T-cell (primary cell): Measurements from ENCODE around the gene PRSS16. TPM values are rescaled to one million over a fixed set of nuclear protein-coding genes. Genes with fewer than 3 reads are reported as not detected.
A peak's percentile ranks its signal among the peaks of the same experiment; 100 is the strongest.

Source experiments
- ATAC-seq, 4 experiments: fragments of 200-7000 bp in 3 of 4; fragments of 150-1000 bp in 1 of 4; cut with Tn5 transposase; replicated peaks in 1 of 4; 1 replicate in 3 of 4; 2 replicates in 1 of 4; pipeline ENCODE4 v1.10.0; 2021; ENCODE audit warnings: moderate library complexity in 3 of 4, mild to moderate bottlenecking in 2 of 4, moderate number of reproducible peaks in 1 of 4
- CTCF ChIA-PET, 2 donors: fragments of 300-600 bp; sonication (Branson Sonifier 250); formaldehyde crosslinking; loops; one replicate each; lab custom pipeline; 2022; ENCODE audit warnings: antibody characterized with exemption in 2 of 2; lab: Charles Lee
- POLR2A ChIA-PET, 2 donors: fragments of 300-600 bp; sonication (Branson Sonifier 250); formaldehyde crosslinking; loops; one replicate each; lab custom pipeline; 2022; ENCODE audit warnings: antibody characterized with exemption in 2 of 2; lab: Charles Lee
- DNase-seq, 35 experiments: peaks; one replicate each; pipeline versions ENCODE4 v3.0.0 to v3.0.0-alpha.2; 2013 to 2023
- H3K27ac ChIP-seq: one replicate; pipeline ENCODE4 v1.5.1; 2013; ENCODE audit warnings: low read length
- H3K27me3 ChIP-seq, 2 experiments: replicated peaks in 1 of 2; 1 replicate in 1 of 2; 2 replicates in 1 of 2; pipeline versions ENCODE4 v1.6.1 to v1.7.0; 2013; ENCODE audit warnings: low read length in 1 of 2, mixed read lengths in 1 of 2; ENCODE audit not compliant: control insufficient read depth in 2 of 2, insufficient read depth in 2 of 2; ENCODE audit errors: extremely low read depth in 1 of 2
- H3K36me3 ChIP-seq, 2 donors: 1 replicate in 1 of 2; 2 replicates in 1 of 2; pipeline versions ENCODE4 v1.6.1 to v1.7.0; 2013; ENCODE audit warnings: low read length in 1 of 2; ENCODE audit not compliant: control insufficient read depth in 2 of 2, insufficient read depth in 1 of 2; ENCODE audit errors: extremely low read depth in 1 of 2
- H3K4me1 ChIP-seq, 2 experiments: 1 replicate in 1 of 2; 2 replicates in 1 of 2; pipeline versions ENCODE4 v1.6.1 to v1.7.0; 2013; ENCODE audit warnings: low read length in 2 of 2, mixed read lengths in 1 of 2; ENCODE audit not compliant: insufficient read depth in 2 of 2, control insufficient read depth in 1 of 2; ENCODE audit errors: extremely low read depth in 1 of 2
- H3K4me3 ChIP-seq, 2 donors: 1 replicate in 1 of 2; 2 replicates in 1 of 2; pipeline versions ENCODE4 v1.5.1 to v1.7.0; 2013; ENCODE audit warnings: mild to moderate bottlenecking in 2 of 2, low read length in 1 of 2, moderate library complexity in 1 of 2; ENCODE audit not compliant: control insufficient read depth in 1 of 2; ENCODE audit errors: extremely low read depth in 1 of 2
- H3K9me3 ChIP-seq: 2 replicates; pipeline ENCODE4 v1.7.0; 2013
- H3K27ac Mint-ChIP-seq, 2 donors: one replicate each; pipeline ENCODE4 v1.8.0; 2020 to 2021; ENCODE audit warnings: mild to moderate bottlenecking in 2 of 2, mixed read lengths in 2 of 2
- H3K27me3 Mint-ChIP-seq, 2 donors: one replicate each; pipeline ENCODE4 v1.8.0; 2021 to 2022; ENCODE audit warnings: mixed read lengths in 2 of 2
- H3K36me3 Mint-ChIP-seq: one replicate; pipeline ENCODE4 v1.8.0; 2021; ENCODE audit warnings: mixed read lengths
- H3K4me1 Mint-ChIP-seq, 3 donors: one replicate each; pipeline ENCODE4 v1.8.0; 2020 to 2022; ENCODE audit warnings: mixed read lengths in 3 of 3, mild to moderate bottlenecking in 1 of 3
- H3K4me3 Mint-ChIP-seq, 3 donors: one replicate each; pipeline ENCODE4 v1.8.0; 2020 to 2022; ENCODE audit warnings: mild to moderate bottlenecking in 3 of 3, mixed read lengths in 3 of 3, moderate library complexity in 3 of 3
- H3K9me3 Mint-ChIP-seq, 3 donors: one replicate each; pipeline ENCODE4 v1.8.0; 2020 to 2022; ENCODE audit warnings: mixed read lengths in 3 of 3
- WGBS: methylation state at CpG from one replicate; pipeline ENCODE4 v1.1.5; 2013; ENCODE audit warnings: missing lambda C conversion rate; ENCODE audit not compliant: insufficient coverage; 5-methylcytosine and 5-hydroxymethylcytosine counted together
- total RNA-seq, 35 experiments: library from RNA in 6 of 35; stranded (reverse) in 6 of 35; fragments of 120-200 nt in 1 of 35; gene quantifications; one replicate each; pipeline versions ENCODE4 v1.2.1 to v1.2.4 and lab custom pipeline; 2013 to 2026

PRSS16 gene
- total RNA-seq, 5 donors from 2014 or later (not counting 1 experiment from before 2014, with no cell fraction given), result 0.43 to 3.2 (median 2.1) TPM

DNA sequence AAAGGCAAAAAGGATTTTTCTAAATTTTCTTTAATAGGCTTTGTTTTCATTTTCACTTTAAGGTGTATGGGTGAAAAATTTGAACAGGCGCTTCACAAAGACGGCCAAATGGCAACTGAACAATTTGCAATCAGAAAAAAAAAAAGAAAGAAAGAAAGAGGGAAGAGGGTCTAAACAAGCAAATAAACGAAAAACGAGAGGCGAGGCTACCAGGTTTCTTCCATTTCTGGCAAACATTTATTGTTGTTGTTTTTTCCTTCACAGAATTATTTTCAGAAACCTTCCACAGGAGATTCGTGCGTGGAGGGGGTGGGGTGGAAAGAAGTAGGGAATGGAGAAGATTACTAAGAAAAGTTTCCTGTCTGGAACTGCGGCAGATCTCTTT lies 40.2 kb downstream of the PRSS16 start:
- Mint-ChIP-seq H3K36me3 (peaks cover 16% of the 10 kb centered on the region), H3K27me3 (peaks cover 86 to 95% of the 10 kb centered on the region in 2 donors), H3K4me1 (peaks cover 0 to 6% (median 3%) of the 10 kb centered on the region in 3 donors), H3K9me3 (peaks cover 9 to 49% (median 31%) of the 10 kb centered on the region in 3 donors), H3K27ac (no peak overlapping the region), H3K4me3 (no peak overlapping the region)
- no peak overlapping the region for H3K27ac ChIP-seq
- POLR2A ChIA-PET, result no interaction called here
- no peak for ATAC-seq
- peaks cover 2% of the 10 kb centered on the region for H3K9me3 ChIP-seq
- CTCF ChIA-PET, result interaction anchor here (0.5 to 0.6 kb wide), 2 partner anchors 9 to 21 kb away, joined by 3 to 6 read pairs; no protein-coding TSS in a partner anchor
- no peak overlapping the region for H3K4me3 ChIP-seq
- H3K27me3 ChIP-seq, result peaks cover 52 to 62% of the 10 kb centered on the region in 2 experiments
- DNase-seq, result no peak
- no peaks in the 10 kb centered on the region for H3K36me3 ChIP-seq
- WGBS, result 13% methylated on average over 2 of the region's 8 CpGs
- H3K4me1 ChIP-seq, result no peaks in the 10 kb centered on the region

DNA sequence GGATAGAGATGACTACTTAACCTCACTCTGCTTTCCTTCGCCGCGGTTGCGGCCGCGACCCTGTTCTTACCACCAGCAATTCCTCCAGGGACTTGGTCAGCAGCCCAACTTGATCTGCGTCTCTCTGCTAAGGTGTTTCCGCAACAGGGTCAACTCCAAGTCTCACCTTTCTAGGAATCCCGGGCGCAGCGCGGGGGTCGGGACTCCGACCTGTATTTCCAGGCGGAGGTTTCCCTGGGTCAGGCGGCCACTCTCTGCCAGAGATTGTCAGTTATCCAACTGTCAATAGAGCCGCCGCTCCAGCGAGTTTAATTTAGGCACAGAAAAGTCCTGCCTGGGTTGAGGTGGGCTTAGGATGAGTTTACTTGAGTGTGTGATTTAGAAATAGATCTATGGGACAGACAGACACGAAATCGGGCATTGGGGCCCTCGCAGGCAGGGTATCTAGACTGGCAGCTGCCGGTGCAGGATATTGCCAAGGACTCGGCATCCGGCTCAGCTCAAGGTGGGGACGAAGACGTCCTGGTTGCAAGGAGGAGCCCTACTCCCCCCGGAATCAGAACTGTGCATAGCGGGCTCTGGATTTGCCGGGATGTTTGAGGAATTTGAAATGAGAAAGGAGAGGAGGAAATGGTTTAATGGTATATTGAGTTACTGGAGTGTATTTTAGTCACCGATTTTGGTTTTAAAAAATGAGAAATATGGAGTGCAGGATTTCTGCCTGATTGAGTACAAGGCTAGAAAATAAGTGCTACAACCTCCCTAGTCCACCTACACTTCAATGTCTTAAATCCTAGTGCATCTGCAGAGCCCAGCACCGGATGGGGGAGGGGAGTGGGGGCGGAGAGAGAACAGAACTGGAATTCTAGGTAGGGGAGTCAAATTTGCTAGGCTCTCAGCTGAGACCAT lies 40.9 kb downstream of the PRSS16 start:
- H3K4me1 Mint-ChIP-seq, result peaks cover 0 to 6% (median 3%) of the 10 kb centered on the region in 3 donors
- H3K9me3 Mint-ChIP-seq, result peaks cover 9 to 44% (median 25%) of the 10 kb centered on the region in 3 donors
- peaks cover 81 to 93% of the 10 kb centered on the region in 2 donors for H3K27me3 Mint-ChIP-seq
- Histone ChIP-seq H3K9me3 (peaks cover 4% of the 10 kb centered on the region), H3K27me3 (peaks cover 48 to 58% of the 10 kb centered on the region in 2 experiments), H3K4me3 (no peak overlapping the region), H3K27ac (no peak overlapping the region), H3K36me3 (no peaks in the 10 kb centered on the region), H3K4me1 (no peaks in the 10 kb centered on the region)
- peak overlapping the region in 1 of 2 donors; percentile 37 for H3K27ac Mint-ChIP-seq
- WGBS, result 7% methylated on average over 19 of the region's 33 CpGs
- DNase-seq (no peak), ATAC-seq (no peak)
- POLR2A ChIA-PET, result no interaction called here
- peaks cover 14% of the 10 kb centered on the region for H3K36me3 Mint-ChIP-seq
- CTCF ChIA-PET, result interaction anchor here in 1 of 2 donors (0.6 kb wide), 1 partner anchor 382 kb away, joined by 3 read pairs; no protein-coding TSS in a partner anchor
- peak overlapping the region in 1 of 3 donors; percentile 1 for H3K4me3 Mint-ChIP-seq

DNA sequence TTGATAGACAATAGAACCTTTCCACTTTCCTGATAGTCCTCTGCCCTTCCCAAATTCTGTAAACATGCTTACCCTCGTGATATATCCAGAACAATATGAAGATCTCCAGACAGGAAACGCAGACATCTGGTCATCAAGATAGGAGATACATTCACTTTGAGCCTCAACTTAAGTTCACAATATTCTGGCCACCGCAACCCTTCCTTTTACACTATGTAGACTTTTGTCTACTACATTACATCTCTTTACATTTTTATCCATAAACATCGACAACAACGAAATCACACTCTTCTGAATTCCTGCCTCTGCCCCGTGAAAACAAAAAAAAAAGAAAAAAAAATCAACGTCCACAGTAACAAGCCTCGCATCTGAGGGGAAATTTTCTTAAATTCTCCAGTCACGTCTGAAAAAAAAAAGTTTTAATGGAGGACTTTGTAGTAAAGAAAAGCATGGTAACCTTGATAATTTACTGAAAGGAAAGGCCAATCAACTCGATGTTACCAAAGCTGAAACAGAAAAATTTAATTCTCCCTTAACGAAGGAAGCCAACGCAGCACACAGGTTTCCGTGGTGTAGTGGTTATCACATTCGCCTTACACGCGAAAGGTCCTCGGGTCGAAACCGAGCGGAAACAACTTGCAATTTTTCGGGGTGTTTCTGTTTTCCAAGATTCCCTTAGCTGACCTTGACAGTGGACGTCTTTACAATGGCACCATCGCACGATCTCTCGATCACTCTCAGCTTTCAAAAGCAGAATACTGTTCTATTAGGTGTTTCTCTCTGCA lies 42.8 kb downstream of the PRSS16 start:
- Mint-ChIP-seq H3K9me3 (peaks cover 9 to 30% (median 17%) of the 10 kb centered on the region in 3 donors), H3K4me3 (peak overlapping the region in 1 of 3 donors; percentile 21), H3K36me3 (peaks cover 12% of the 10 kb centered on the region), H3K27ac (peak overlapping the region in 1 of 2 donors; percentile 72), H3K4me1 (peaks cover 0 to 6% (median 3%) of the 10 kb centered on the region in 3 donors), H3K27me3 (peaks cover 82 to 92% of the 10 kb centered on the region in 2 donors)
- 8% methylated on average over 12 of the region's 25 CpGs for WGBS
- ATAC-seq, result no peak
- DNase-seq, result no peak
- no peaks in the 10 kb centered on the region for H3K36me3 ChIP-seq
- no peaks in the 10 kb centered on the region for H3K4me1 ChIP-seq
- ChIA-PET POLR2A (interaction anchor here in 1 of 2 donors (0.7 kb wide), 1 partner anchor 133 kb away, joined by 3 read pairs; no protein-coding TSS in a partner anchor), CTCF (no interaction called here)
- peaks cover 4% of the 10 kb centered on the region for H3K9me3 ChIP-seq
- no peak overlapping the region for H3K27ac ChIP-seq
- H3K27me3 ChIP-seq, result peaks cover 45 to 57% of the 10 kb centered on the region in 2 experiments
- no peak overlapping the region for H3K4me3 ChIP-seq

DNA sequence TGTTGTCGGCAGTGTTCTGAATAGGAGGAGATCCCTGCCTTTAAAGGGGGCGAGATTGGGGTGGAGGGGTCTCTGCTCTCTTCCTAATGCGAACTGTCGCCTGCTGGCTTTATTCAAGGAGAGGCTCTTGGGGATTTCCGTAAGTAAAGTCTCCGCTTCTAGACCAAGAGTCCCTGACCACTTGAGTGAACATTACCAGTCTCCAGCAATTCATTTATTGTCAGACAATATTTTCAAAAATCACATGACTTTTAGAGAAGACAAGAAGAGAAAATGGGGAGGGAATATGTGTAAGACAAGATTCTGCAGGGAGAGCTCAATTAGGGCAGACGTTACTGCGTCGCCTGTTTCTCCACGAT lies 43.3 kb downstream of the PRSS16 start:
- Mint-ChIP-seq H3K36me3 (peaks cover 11% of the 10 kb centered on the region), H3K4me3 (peak overlapping the region in 1 of 3 donors; percentile 21), H3K27me3 (peaks cover 82 to 92% of the 10 kb centered on the region in 2 donors), H3K4me1 (peaks cover 0 to 11% (median 3%) of the 10 kb centered on the region in 3 donors), H3K27ac (peak overlapping the region in 1 of 2 donors; percentile 72), H3K9me3 (peaks cover 14 to 33% (median 22%) of the 10 kb centered on the region in 3 donors)
- Histone ChIP-seq H3K9me3 (peaks cover 4% of the 10 kb centered on the region), H3K36me3 (no peaks in the 10 kb centered on the region), H3K27ac (no peak overlapping the region), H3K4me3 (no peak overlapping the region), H3K4me1 (no peaks in the 10 kb centered on the region), H3K27me3 (peaks cover 49 to 62% of the 10 kb centered on the region in 2 experiments)
- ChIA-PET POLR2A (interaction anchor here in 1 of 2 donors (0.7 kb wide), 1 partner anchor 132 kb away, joined by 3 read pairs; no protein-coding TSS in a partner anchor), CTCF (no interaction called here)
- ATAC-seq (no peak), DNase-seq (no peak)
- WGBS, result 11% methylated on average over 6 of the region's 10 CpGs

DNA sequence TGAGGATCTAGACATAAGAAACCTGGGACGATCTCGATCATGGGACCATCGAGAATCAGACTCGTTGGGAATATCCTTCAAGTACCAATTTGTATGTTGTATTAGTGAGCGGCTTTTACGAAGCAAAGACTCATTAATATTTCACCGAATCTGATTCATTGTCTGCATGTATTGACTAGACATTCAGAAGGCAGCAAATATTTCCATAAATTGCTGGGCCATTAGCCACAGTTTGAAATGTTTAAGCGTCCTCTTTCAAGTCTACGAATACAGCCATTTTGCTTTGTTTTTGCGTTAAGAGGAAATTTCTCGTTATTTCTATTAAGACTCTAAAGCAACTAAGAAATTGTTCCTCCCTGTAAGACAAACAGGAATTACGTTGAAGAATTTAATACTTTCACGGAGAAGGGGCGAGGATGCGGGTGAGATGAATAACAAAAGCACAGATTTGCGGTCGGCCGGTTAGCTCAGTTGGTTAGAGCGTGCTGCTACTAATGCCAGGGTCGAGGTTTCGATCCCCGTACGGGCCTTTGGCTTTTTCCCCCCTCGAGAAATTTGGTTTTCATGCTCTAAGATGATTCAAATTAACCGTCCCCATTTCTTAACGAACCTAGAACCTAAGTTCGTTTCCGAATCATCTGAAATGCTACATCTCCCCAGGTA lies 46.1 kb downstream of the PRSS16 start:
- Histone ChIP-seq H3K36me3 (no peaks in the 10 kb centered on the region), H3K27me3 (peaks cover 44 to 62% of the 10 kb centered on the region in 2 experiments), H3K4me3 (no peak overlapping the region), H3K27ac (no peak overlapping the region), H3K4me1 (no peaks in the 10 kb centered on the region), H3K9me3 (peaks cover 4% of the 10 kb centered on the region)
- POLR2A ChIA-PET, result no interaction called here
- Mint-ChIP-seq H3K4me1 (peaks cover 0 to 10% (median 3%) of the 10 kb centered on the region in 3 donors), H3K27ac (no peak overlapping the region), H3K27me3 (peaks cover 86 to 90% of the 10 kb centered on the region in 2 donors), H3K9me3 (peaks cover 14 to 40% (median 30%) of the 10 kb centered on the region in 3 donors), H3K36me3 (peaks cover 8% of the 10 kb centered on the region), H3K4me3 (no peak overlapping the region)
- no peak for DNase-seq
- CTCF ChIA-PET, result interaction anchor here in 1 of 2 donors (0.8 kb wide), 1 partner anchor 19 kb away, joined by 6 read pairs; no protein-coding TSS in a partner anchor
- 29% methylated on average over 11 of the region's 28 CpGs for WGBS
- ATAC-seq, result no peak
